B cell (primary cell): ENCODE data around the gene OR1J1. TPM values are rescaled to one million over a fixed set of nuclear protein-coding genes. Genes with fewer than 3 reads are reported as not detected.

ENCODE experiments used
- ATAC-seq: fragments of 200-7000 bp; cut with Tn5 transposase; one replicate; pipeline ENCODE4 v1.10.0; 2021; ENCODE audit warnings: low read depth, mild to moderate bottlenecking, moderate number of reproducible peaks, moderate library complexity
- CTCF ChIA-PET: fragments of 350-600 bp; sonication (Branson Sonifier 250); formaldehyde crosslinking; loops from one replicate; lab custom pipeline; 2021; ENCODE audit warnings: antibody characterized with exemption, inconsistent platforms; lab: Charles Lee
- POLR2A ChIA-PET: fragments of 350-600 bp; sonication (Branson Sonifier 250); formaldehyde crosslinking; loops from one replicate; lab custom pipeline; 2021; ENCODE audit warnings: antibody characterized with exemption; lab: Charles Lee
- DNase-seq: peaks from one replicate; pipeline ENCODE4 v3.0.0; 2013
- H2AFZ ChIP-seq: 2 replicates; pipeline ENCODE4 v1.6.1; 2012; ENCODE audit warnings: mild to moderate bottlenecking, low read depth, low read length; ENCODE audit not compliant: insufficient read depth, poor library complexity, severe bottlenecking
- H3K27ac ChIP-seq, 2 donors: 1 replicate in 1 of 2; 2 replicates in 1 of 2; pipeline ENCODE4 v1.5.1; 2012 to 2013; ENCODE audit warnings: low read length in 2 of 2, mild to moderate bottlenecking in 2 of 2, moderate library complexity in 1 of 2
- H3K27me3 ChIP-seq, 4 experiments: fragments of 200-600 bp in 1 of 4; sonication (generic) in 1 of 4; replicated peaks in 1 of 4; 1 replicate in 2 of 4; 2 replicates in 2 of 4; pipeline versions ENCODE4 v1.6.1 to v1.7.0; 2013 to 2016; ENCODE audit warnings: low read length in 3 of 4, mild to moderate bottlenecking in 2 of 4, mixed read lengths in 1 of 4, moderate library complexity in 1 of 4; ENCODE audit not compliant: insufficient read depth in 4 of 4, control insufficient read depth in 3 of 4; ENCODE audit errors: control extremely low read depth in 1 of 4
- H3K36me3 ChIP-seq, 2 experiments: replicated peaks in 1 of 2; 1 replicate in 1 of 2; 2 replicates in 1 of 2; pipeline versions ENCODE4 v1.6.1 to v1.7.1; 2013; ENCODE audit warnings: low read length in 1 of 2; ENCODE audit not compliant: insufficient read depth in 2 of 2, control insufficient read depth in 1 of 2; ENCODE audit errors: control extremely low read depth in 1 of 2, extremely low read depth in 1 of 2
- H3K4me1 ChIP-seq, 2 donors: fragments of 200-600 bp in 1 of 2; sonication (generic) in 1 of 2; 1 replicate in 1 of 2; 2 replicates in 1 of 2; pipeline versions ENCODE4 v1.5.1 to v1.6.1; 2013 to 2017; ENCODE audit warnings: low read length in 2 of 2; ENCODE audit not compliant: control insufficient read depth in 2 of 2, insufficient read depth in 2 of 2
- H3K4me2 ChIP-seq: replicated peaks from 2 replicates; pipeline ENCODE3; 2012; ENCODE audit warnings: mild to moderate bottlenecking, low read depth, low read length; ENCODE audit not compliant: poor library complexity, severe bottlenecking
- H3K4me3 ChIP-seq, 5 experiments: fragments of 200-600 bp in 1 of 5; sonication (generic) in 1 of 5; 1 replicate in 3 of 5; 2 replicates in 2 of 5; pipeline versions ENCODE4 v1.5.1 to v1.7.0; 2011 to 2016; ENCODE audit warnings: low read length in 4 of 5, mild to moderate bottlenecking in 4 of 5, low read depth in 2 of 5, control low read depth in 1 of 5, moderate library complexity in 1 of 5; ENCODE audit not compliant: insufficient read depth in 1 of 5; ENCODE audit errors: control extremely low read depth in 1 of 5, extremely low read depth in 1 of 5
- H3K79me2 ChIP-seq: fragments of 200-600 bp; sonication (generic); one replicate; pipeline ENCODE4 v1.6.0; 2016; ENCODE audit warnings: low read length; ENCODE audit not compliant: control insufficient read depth, insufficient read depth
- H3K9ac ChIP-seq: fragments of 200-600 bp; sonication (generic); 2 replicates; pipeline ENCODE4 v1.6.1; 2017; ENCODE audit warnings: mild to moderate bottlenecking, low read length, moderate library complexity
- H3K9me3 ChIP-seq, 3 donors: one replicate each; pipeline versions ENCODE4 v1.6.1 to v1.7.1; 2013; ENCODE audit warnings: low read length in 2 of 3; ENCODE audit not compliant: control insufficient read depth in 2 of 3, insufficient read depth in 1 of 3; ENCODE audit errors: control extremely low read depth in 1 of 3
- H4K20me1 ChIP-seq: 2 replicates; pipeline ENCODE4 v1.6.0; 2012; ENCODE audit warnings: mild to moderate bottlenecking, low read length; ENCODE audit not compliant: insufficient read depth, control insufficient read depth, poor library complexity, severe bottlenecking
- H3K27ac Mint-ChIP-seq: one replicate; pipeline ENCODE4 v1.8.0; 2021; ENCODE audit warnings: mixed read lengths
- H3K27me3 Mint-ChIP-seq: one replicate; pipeline ENCODE4 v1.8.0; 2021; ENCODE audit warnings: mixed read lengths
- H3K4me1 Mint-ChIP-seq: one replicate; pipeline ENCODE4 v1.8.0; 2021; ENCODE audit warnings: mixed read lengths
- H3K4me3 Mint-ChIP-seq: one replicate; pipeline ENCODE4 v1.8.0; 2021; ENCODE audit warnings: mixed read lengths
- H3K9me3 Mint-ChIP-seq: one replicate; pipeline ENCODE4 v1.8.0; 2022; ENCODE audit warnings: mixed read lengths; ENCODE audit not compliant: insufficient read depth
- EZH2 ChIP-seq: IDR thresholded peaks from 2 replicates; pipeline ENCODE4 v1.6.1; 2012; ENCODE audit warnings: borderline replicate concordance, low read depth, mild to moderate bottlenecking, moderate library complexity, low read length; ENCODE audit not compliant: insufficient read depth, poor library complexity, severe bottlenecking
- WGBS: methylation state at CpG from one replicate; pipeline ENCODE4 v1.1.5; 2013; ENCODE audit warnings: missing lambda C conversion rate; ENCODE audit not compliant: insufficient coverage; 5-methylcytosine and 5-hydroxymethylcytosine counted together
- intact Hi-C: fragments of 100-400 bp; cut with micrococcal nuclease; formaldehyde crosslinking; loops from one replicate; pipeline ENCODE4 v1.10.0; 2022
- polyA plus RNA-seq: library from polyadenylated mRNA; depleted of rRNA; stranded (reverse); fragments of >200 nt; gene quantifications from 2 replicates; pipeline ENCODE4 v1.2.3, GENCODE V29; 2012
- total RNA-seq, 2 donors: library from RNA; stranded (reverse); fragments of 120-200 nt in 1 of 2; gene quantifications; 1 replicate in 1 of 2; 2 replicates in 1 of 2; pipeline versions ENCODE4 v1.2.3 to v1.2.4, GENCODE V29; 2013 to 2022
- TF ChIP-seq, protein P1 (sequence below): fragments of 200-600 bp; IDR thresholded peaks from one replicate; pipeline ENCODE4 v1.8.0; 2022; ENCODE audit warnings: antibody characterized with exemption, mild to moderate bottlenecking

The OR1J1 gene
- total and polyA plus RNA-seq, 2 donors (not counting 1 experiment from before 2014, with no cell fraction given) = not detected

DNA sequence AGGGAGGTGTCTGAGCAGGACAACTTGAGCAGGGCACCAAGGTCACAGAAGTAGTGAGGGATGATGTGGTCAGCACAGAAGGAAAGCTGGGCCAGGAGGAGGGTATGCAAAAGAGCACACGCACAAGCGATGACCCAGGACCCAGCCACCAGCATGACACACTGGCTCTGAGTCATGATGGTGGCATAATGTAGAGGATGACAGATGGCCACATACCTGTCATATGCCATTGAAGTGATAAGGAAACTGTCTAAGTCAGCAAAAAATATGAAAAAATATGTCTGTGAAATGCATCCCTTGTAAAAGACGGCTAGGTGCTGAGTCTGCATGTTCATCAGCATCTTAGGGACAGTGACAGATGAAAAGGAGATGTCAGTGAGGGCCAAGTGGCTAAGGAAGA is 380 bp downstream of the OR1J1 start:
- Mint-ChIP-seq H3K4me3 (no peak overlapping the region), H3K27me3 (peaks cover 59% of the 10 kb centered on the region)

DNA sequence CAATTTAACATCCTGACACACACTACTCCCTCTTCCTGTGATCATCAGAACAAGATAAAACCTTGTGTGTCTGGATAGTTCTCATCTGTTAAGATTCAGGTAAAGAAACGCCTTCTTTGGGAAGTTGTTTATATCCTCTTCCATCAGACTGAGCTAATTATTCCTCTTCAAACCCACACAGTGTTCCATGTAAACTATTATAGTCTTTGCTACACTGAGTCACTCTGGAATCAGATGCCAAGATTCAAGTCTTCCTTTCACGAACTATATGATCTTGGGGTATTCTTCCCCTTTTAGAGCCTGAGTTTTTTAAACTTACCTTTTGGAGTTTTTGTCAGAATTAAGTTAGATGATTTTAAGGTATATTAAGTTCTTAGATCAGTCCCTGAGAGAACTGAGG is 2.0 kb downstream of the OR1J1 start:
- Histone ChIP-seq H3K4me1 (no peaks in the 10 kb centered on the region), H3K4me3 (no peak overlapping the region), H3K9ac (no peak overlapping the region), H3K27ac (no peak overlapping the region), H3K36me3 (no peaks in the 10 kb centered on the region), H2AFZ (no peak overlapping the region), H3K79me2 (no peaks in the 10 kb centered on the region), H3K27me3 (peaks cover 0 to 6% (median 2%) of the 10 kb centered on the region in 4 experiments), H3K4me2 (no peak overlapping the region), H4K20me1 (no peaks in the 10 kb centered on the region), H3K9me3 (no peaks in the 10 kb centered on the region)
- CTCF ChIA-PET = interaction anchor here (1.9 kb wide), 1 partner anchor 10 kb away, joined by 6 read pairs; no protein-coding TSS in a partner anchor
- TF ChIP-seq, protein P1, sequence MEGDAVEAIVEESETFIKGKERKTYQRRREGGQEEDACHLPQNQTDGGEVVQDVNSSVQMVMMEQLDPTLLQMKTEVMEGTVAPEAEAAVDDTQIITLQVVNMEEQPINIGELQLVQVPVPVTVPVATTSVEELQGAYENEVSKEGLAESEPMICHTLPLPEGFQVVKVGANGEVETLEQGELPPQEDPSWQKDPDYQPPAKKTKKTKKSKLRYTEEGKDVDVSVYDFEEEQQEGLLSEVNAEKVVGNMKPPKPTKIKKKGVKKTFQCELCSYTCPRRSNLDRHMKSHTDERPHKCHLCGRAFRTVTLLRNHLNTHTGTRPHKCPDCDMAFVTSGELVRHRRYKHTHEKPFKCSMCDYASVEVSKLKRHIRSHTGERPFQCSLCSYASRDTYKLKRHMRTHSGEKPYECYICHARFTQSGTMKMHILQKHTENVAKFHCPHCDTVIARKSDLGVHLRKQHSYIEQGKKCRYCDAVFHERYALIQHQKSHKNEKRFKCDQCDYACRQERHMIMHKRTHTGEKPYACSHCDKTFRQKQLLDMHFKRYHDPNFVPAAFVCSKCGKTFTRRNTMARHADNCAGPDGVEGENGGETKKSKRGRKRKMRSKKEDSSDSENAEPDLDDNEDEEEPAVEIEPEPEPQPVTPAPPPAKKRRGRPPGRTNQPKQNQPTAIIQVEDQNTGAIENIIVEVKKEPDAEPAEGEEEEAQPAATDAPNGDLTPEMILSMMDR = no peak
- TF ChIP-seq EZH2 = no peak
- ATAC-seq (no peak), DNase-seq (no peak)
- Mint-ChIP-seq H3K27me3 (peaks cover 61% of the 10 kb centered on the region), H3K9me3 (no peaks in the 10 kb centered on the region), H3K27ac (no peak overlapping the region), H3K4me3 (no peak overlapping the region), H3K4me1 (no peaks in the 10 kb centered on the region)
- no CpG with 5 or more reads among the region's 2 CpGs for WGBS
- intact Hi-C loops = no loop called here
- POLR2A ChIA-PET = no interaction called here

More for the DNA sequence above, 380 bp downstream of the OR1J1 start:
- no peak overlapping the region for H3K9ac ChIP-seq
- no peak overlapping the region for H3K4me2 ChIP-seq
- Mint-ChIP-seq H3K9me3 (no peaks in the 10 kb centered on the region), H3K4me1 (no peaks in the 10 kb centered on the region), H3K27ac (no peak overlapping the region)
- TF ChIP-seq, protein P1 = no peak
- TF ChIP-seq EZH2 = no peak
- H2AFZ ChIP-seq = no peak overlapping the region
- H3K9me3 ChIP-seq = no peaks in the 10 kb centered on the region
- ChIA-PET POLR2A (no interaction called here), CTCF (interaction anchor here (1.1 kb wide), 1 partner anchor 21 kb away, joined by 3 read pairs; no protein-coding TSS in a partner anchor)
- H3K27ac ChIP-seq = no peak overlapping the region
- 91% methylated on average over 3 of the region's 3 CpGs for WGBS
- intact Hi-C loops = no loop called here
- H3K4me1 ChIP-seq = no peaks in the 10 kb centered on the region
- H3K27me3 ChIP-seq = peaks cover 0 to 6% (median 1%) of the 10 kb centered on the region in 4 experiments
- no peaks in the 10 kb centered on the region for H3K79me2 ChIP-seq
- no peak for DNase-seq
- no peak for ATAC-seq
- no peaks in the 10 kb centered on the region for H4K20me1 ChIP-seq
- H3K4me3 ChIP-seq = no peak overlapping the region
- H3K36me3 ChIP-seq = no peaks in the 10 kb centered on the region
